IPS-18c (cell line): ENCODE measurements around the gene SNX6.
A peak's percentile ranks its signal among the peaks of the same experiment; 100 is the strongest.
"Not testable (repeated sequence)": the region's sequence is repeated elsewhere in the genome, so short reads cannot be mapped to it uniquely, and the experiment has no call there.

Source experiments
- H3K4me3 ChIP-seq: 2 replicates; pipeline ENCODE4 v1.7.0; 2013; ENCODE audit warnings: low read depth, mild to moderate bottlenecking, low read length, moderate library complexity; ENCODE audit not compliant: insufficient read depth
- H3K9me3 ChIP-seq: one replicate; pipeline ENCODE4 v1.6.1; 2013; ENCODE audit warnings: mild to moderate bottlenecking, low read length, moderate library complexity; ENCODE audit not compliant: control insufficient read depth, insufficient read depth

Gene SNX6

GRCh38 chr14:34629657-34630529 is at the start of gene SNX6:
SNX6 (minus strand) TSS chr14:34630148; CDS start chr14:34630116, 32 bp downstream.
- Histone ChIP-seq H3K9me3 (no peaks in the 10 kb centered on the region), H3K4me3 (peak within 1 kb of the TSS; percentile 91)

DNA sequence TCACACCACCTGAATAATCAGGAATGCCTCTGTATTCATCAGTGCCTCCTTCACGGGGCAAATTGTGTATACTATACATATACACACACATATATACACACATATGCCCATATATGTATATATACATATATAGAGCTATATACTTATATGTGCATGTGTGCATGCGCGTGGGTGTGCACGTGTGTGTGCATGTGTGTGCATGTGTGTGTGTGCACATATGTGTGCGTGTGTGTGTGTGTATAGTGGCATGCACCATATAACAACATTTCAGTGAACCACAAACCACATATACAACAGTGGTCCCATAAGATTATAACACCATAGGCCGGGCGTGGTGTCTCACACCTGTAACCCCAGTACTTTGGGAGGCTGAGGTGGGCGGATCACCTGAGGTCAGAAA is 48.8 kb upstream of the SNX6 start:
- no peaks in the 10 kb centered on the region for H3K9me3 ChIP-seq
- H3K4me3 ChIP-seq = no peak overlapping the region

GRCh38 chr14:34678306-34678705 is 48.4 kb upstream of the SNX6 start:
- Histone ChIP-seq H3K9me3 (no peaks in the 10 kb centered on the region), H3K4me3 (no peak overlapping the region)

DNA sequence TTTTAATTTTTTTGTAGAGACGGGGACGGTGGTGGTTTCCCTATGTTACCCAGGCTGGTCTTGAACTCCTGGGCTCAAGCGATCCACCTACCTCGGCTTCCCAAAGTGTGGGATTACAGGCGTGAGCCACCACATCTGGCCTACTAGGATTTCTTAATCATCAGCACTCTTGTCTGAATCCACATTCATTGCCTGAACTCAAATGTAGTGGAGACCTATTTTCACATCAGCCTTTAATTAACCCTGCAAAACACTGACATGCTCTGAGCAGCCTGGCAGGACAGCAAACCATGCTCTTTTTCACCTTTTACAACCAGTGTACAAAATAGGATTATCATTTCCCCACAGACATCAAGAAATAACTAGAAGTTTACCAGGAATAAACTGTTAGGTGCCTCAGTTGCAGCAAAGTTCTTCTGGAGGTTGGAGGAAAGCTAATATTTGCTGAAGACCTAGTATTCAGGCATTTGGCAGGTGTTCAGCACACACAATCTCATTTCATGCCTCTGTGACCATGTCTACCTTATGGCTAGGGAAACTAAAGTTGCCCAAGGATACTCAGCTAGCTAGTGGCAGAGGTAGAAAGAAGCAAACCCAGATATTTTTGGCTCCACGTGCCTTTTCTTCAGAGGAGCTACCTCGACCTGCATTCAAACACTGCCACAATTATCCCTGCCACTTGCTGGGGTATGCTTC is 46.7 kb upstream of the SNX6 start:
- H3K4me3 ChIP-seq = no peak overlapping the region
- no peaks in the 10 kb centered on the region for H3K9me3 ChIP-seq

DNA sequence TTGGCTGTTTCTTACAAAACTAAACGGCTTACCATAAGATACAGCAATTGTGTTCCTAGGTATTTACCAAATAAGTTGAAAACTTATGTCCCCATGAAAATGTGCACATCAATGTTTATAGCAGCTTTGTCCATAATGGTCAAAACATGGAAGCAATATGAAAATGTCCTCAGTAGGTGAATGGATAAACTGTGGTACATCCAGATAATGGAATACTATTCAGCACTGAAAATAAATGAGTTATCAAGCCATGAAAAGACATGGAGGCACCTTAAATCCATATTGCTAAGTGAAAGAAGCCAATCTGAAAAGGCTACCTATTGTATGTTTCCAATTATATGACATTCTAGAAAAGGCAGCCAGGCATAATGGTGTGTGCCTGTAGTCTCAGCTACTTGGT is 43.8 kb upstream of the SNX6 start:
- no peak overlapping the region for H3K4me3 ChIP-seq
- H3K9me3 ChIP-seq = no peaks in the 10 kb centered on the region

DNA sequence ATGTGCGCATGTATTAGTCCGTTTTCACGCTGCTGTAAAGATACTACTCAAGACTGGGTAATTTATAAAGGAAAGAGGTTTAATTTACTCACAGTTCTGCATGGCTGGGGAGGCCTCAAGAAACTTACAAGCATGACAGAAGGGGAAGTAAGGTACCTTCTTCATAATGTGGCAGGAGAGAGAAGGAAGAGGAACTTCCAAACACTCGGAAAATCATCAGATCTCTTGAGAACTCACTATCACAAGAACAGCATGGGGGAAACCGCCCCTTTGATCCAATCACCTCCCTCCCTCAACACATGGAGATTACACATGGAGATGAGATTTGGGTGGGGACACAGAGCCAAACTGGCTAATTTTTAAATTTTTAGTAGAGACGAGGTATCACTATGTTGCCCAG is 41.8 kb upstream of the SNX6 start:
- H3K4me3 ChIP-seq = no peak overlapping the region
- H3K9me3 ChIP-seq = no peaks in the 10 kb centered on the region

- H3K4me3 ChIP-seq = no peak overlapping the region
Measured at GRCh38 chr14:34668111-34668510, 38.2 kb upstream of the SNX6 start.

GRCh38 chr14:34667007-34667406 is 37.1 kb upstream of the SNX6 start:
- no peak overlapping the region for H3K4me3 ChIP-seq
- no peaks in the 10 kb centered on the region for H3K9me3 ChIP-seq

More at GRCh38 chr14:34668111-34668510, 38.2 kb upstream of the SNX6 start:
- no peaks in the 10 kb centered on the region for H3K9me3 ChIP-seq

DNA sequence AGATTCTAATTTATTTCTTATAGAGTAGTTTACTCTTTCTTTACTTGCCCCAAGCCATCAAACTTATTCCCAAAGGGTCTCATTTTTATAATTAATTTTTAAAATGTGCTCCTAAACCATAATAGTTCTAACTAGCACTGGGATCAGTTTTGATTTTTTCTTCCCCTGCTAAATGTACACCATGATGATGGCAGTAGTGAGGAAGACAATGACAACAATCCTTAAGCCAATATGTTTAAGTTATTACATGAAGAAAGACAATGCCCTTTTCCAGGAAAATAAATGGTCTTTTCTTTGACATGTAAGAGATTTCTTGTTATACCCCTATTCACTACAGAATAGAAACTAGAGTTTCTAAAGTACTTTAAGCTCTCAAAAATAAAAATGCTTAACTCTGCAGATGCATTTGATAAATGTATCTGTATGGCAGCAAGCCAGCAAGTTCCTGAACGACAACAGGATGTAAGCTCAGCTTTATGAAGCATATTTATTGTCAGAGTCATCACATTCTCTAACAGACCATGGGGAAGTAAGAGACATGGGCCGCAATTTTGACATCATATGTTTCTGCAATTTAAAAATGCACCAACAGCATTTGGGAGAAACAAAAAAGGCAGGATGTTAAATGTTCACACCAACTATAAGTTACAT is 36.0 kb upstream of the SNX6 start:
- Histone ChIP-seq H3K9me3 (no peaks in the 10 kb centered on the region), H3K4me3 (no peak overlapping the region)

- Histone ChIP-seq H3K9me3 (no peaks in the 10 kb centered on the region), H3K4me3 (no peak overlapping the region)
Measured at GRCh38 chr14:34662561-34663088, 32.7 kb upstream of the SNX6 start.

DNA sequence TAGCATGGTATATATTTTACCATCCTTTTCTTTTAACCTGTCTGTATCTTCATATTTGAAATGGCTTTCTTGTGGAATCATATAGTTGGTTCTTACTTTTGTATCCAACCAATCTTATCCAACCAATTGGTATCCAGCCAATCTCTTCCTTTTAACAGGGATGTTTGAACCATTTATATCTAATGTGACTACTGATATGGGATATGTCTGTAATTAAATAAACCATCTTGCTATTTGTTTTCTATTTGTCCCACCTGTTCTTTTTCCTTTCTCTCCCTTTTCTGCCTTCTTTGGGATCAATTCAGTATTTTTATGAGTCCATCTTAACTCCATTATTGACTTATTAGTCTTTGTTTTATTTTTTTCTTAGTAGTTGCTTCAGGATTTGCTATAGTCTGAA is 30.8 kb upstream of the SNX6 start:
- Histone ChIP-seq H3K9me3 (no peaks in the 10 kb centered on the region), H3K4me3 (no peak overlapping the region)

GRCh38 chr14:34655959-34656358 is 26.0 kb upstream of the SNX6 start:
- no peaks in the 10 kb centered on the region for H3K9me3 ChIP-seq
- H3K4me3 ChIP-seq = no peak overlapping the region

GRCh38 chr14:34653073-34653472 is 23.1 kb upstream of the SNX6 start:
- H3K4me3 ChIP-seq, H3K9me3 ChIP-seq: not testable (repeated sequence)

GRCh38 chr14:34652348-34652747 is 22.4 kb upstream of the SNX6 start:
- H3K9me3 ChIP-seq, H3K4me3 ChIP-seq: not testable (repeated sequence)

DNA sequence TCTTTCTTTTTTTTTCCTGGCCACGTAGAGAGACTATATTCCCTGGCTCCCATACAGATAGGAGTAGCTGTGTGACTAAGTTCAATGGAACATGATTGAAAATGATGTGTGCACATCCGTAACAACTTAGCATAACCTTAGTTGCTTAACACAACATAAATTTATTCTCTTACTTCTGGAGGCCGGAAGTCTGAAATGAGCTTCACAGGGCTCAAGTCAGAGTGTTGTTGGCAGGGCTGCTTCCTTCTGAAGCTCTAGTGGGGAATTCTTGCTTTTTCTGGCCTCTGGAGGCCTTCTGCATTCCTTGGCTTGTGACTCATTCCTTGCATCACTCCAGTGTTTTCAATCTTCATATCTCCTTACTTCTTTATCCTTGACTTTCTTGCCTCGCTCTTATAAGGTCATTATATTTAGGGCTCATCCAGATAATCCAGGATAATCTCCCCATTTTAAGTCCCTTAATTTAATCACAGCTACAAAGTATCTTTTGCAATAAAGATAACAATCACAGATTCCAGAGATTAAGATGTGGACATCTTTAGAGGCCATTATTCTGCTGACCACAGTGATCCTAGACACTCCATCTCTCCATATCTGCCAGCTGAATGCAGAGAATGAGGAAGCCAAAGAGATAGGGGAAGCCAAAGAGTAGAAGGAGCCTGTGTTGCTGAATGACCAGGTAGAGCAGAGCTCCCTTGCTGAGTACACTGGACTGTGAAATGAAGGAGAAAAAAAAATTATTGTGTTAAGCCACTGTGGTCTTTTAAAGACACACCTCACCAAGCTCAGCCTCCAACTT is 21.0 kb upstream of the SNX6 start:
- H3K4me3 ChIP-seq = no peak overlapping the region
- no peaks in the 10 kb centered on the region for H3K9me3 ChIP-seq

DNA sequence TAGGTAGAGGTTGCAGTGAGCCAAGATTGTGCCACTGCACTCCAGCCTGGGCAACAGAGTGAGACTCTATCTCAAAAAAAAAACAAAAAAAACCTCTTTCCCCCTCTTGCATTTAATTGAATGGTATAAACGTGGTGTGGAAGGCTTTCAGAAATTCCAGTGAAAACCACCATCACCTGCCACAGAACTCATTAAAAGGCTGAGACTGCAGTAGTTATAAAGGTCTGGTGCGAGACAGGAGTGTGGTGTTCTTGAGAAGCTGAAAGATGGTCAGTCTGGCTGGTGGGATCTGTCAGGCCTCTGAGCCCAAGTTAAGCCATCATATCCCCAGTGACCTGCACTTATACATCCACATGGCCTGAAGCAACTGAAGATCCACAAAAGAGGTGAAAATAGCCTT is 20.1 kb upstream of the SNX6 start:
- not testable (repeated sequence) for H3K9me3 ChIP-seq, H3K4me3 ChIP-seq

GRCh38 chr14:34649344-34649743 is 19.4 kb upstream of the SNX6 start:
- Histone ChIP-seq H3K4me3 (no peak overlapping the region), H3K9me3 (no peaks in the 10 kb centered on the region)
